Sciatic nerve (tissue), 2 donors: Measurements from ENCODE around the gene SPACA1. TPM values are rescaled to one million over a fixed set of nuclear protein-coding genes. Genes with fewer than 3 reads are reported as not detected.

Experiments
- ATAC-seq: fragments of 200-7000 bp; cut with Tn5 transposase; one replicate; pipeline ENCODE4 v1.9.1; 2020; ENCODE audit warnings: mild to moderate bottlenecking, moderate library complexity
- DNase-seq: peaks from one replicate; pipeline ENCODE4 v3.0.0-alpha.2; 2020; ENCODE audit warnings: low spot score
- intact Hi-C: fragments of 100-400 bp; cut with DNase I; formaldehyde crosslinking; loops from one replicate; pipeline ENCODE4 v1.14.2; 2022
- total RNA-seq: library from RNA; stranded (reverse); fragmentation: NEBNext Ultra II Directional; extraction: Animal tissue kit (Norgen Biotek cat#: 25700); gene quantifications from one replicate; pipeline ENCODE4 v1.2.1, GENCODE V29; 2021
- donor health status: DM: no; HTN: no; CAD: no.
- donor health status: DM: no; HTN: no; CAD: no.

Gene SPACA1
- total RNA-seq, 1 donor from 2014 or later: not detected

- DNase-seq: no peak
- intact Hi-C loops: no loop called here
- no peak for ATAC-seq
Measured at GRCh38 chr6:88077305-88077704, 29.7 kb downstream of the SPACA1 start.

- intact Hi-C loops: no loop called here
- DNase-seq: no peak
- no peak for ATAC-seq
Measured at GRCh38 chr6:88086792-88087191, 39.2 kb downstream of the SPACA1 start.

- ATAC-seq: no peak
- DNase-seq: no peak
- intact Hi-C loops: no loop called here
Measured at GRCh38 chr6:88089708-88090107, 42.1 kb downstream of the SPACA1 start.

GRCh38 chr6:88105741-88106340, 58.2 kb downstream of the SPACA1 start:
- ATAC-seq (no peak), DNase-seq (no peak)
- intact Hi-C loops: no loop called here

GRCh38 chr6:88107241-88107640, 59.6 kb downstream of the SPACA1 start:
- intact Hi-C loops: no loop called here
- ATAC-seq (no peak), DNase-seq (no peak)

GRCh38 chr6:88111991-88112390, 64.3 kb downstream of the SPACA1 start:
- DNase-seq (no peak), ATAC-seq (no peak)
- intact Hi-C loops: no loop called here

- ATAC-seq (no peak), DNase-seq (no peak)
- intact Hi-C loops: no loop called here
Measured at GRCh38 chr6:88114838-88115237, 67.2 kb downstream of the SPACA1 start.

- ATAC-seq: no peak
- intact Hi-C loops: no loop called here
Measured at GRCh38 chr6:88115307-88115706, 67.7 kb downstream of the SPACA1 start.

GRCh38 chr6:88116276-88116675, 68.6 kb downstream of the SPACA1 start:
- no peak for DNase-seq
- ATAC-seq: no peak
- intact Hi-C loops: no loop called here

More at GRCh38 chr6:88115307-88115706, 67.7 kb downstream of the SPACA1 start:
- no peak for DNase-seq

Other genes with a start within 250 kb of the SPACA1 start
- gene CNR1, start 118.5 kb downstream of the SPACA1 start, total RNA-seq: 3.5 TPM